GM19035 (cell line): Measurements from ENCODE around the gene CTSD.

ENCODE experiments used
- ATAC-seq: cut with Tn5 transposase; IDR thresholded peaks from one replicate; pipeline ENCODE4 v1.9.1; 2021; ENCODE audit not compliant: unreplicated experiment

The CTSD gene

GRCh38 chr11:1756791-1757771, 6.6 kb downstream of the CTSD start:
- no peak for ATAC-seq

- no peak for ATAC-seq
These were observed 7.8 kb downstream of the CTSD start for GRCh38 chr11:1755692-1756561.

- no peak for ATAC-seq
These were observed 8.4 kb downstream of the CTSD start for GRCh38 chr11:1755344-1755691.

- ATAC-seq: no peak
These were observed 9.2 kb downstream of the CTSD start for GRCh38 chr11:1754376-1755150.

GRCh38 chr11:1753929-1754305, 9.8 kb downstream of the CTSD start:
- no peak for ATAC-seq

GRCh38 chr11:1753229-1753928, 10.3 kb downstream of the CTSD start:
- no peak for ATAC-seq

- no peak for ATAC-seq
These were observed 10.9 kb downstream of the CTSD start for GRCh38 chr11:1752907-1753228.

- ATAC-seq: no peak
These were observed 11.5 kb downstream of the CTSD start for GRCh38 chr11:1751999-1752906.

GRCh38 chr11:1751531-1751921, 12.2 kb downstream of the CTSD start:
- no peak for ATAC-seq

GRCh38 chr11:1750840-1751530, 12.7 kb downstream of the CTSD start:
- ATAC-seq: no peak

- ATAC-seq: no peak
These were observed 13.3 kb downstream of the CTSD start, which contains the start of gene IFITM10 for GRCh38 chr11:1750481-1750839. Gene IFITM10 (minus strand): TSS chr11:1750595. CDS start chr11:1750442, 153 bp downstream.

GRCh38 chr11:1749395-1750351, 14.1 kb downstream of the CTSD start:
- ATAC-seq: no peak

GRCh38 chr11:1748636-1749394, 14.9 kb downstream of the CTSD start:
- ATAC-seq: no peak

GRCh38 chr11:1747753-1748635, 15.7 kb downstream of the CTSD start:
- no peak for ATAC-seq

GRCh38 chr11:1746956-1747752, 16.6 kb downstream of the CTSD start:
- no peak for ATAC-seq
